ENCODE results near the gene GPR157. TPM values are rescaled to one million over a fixed set of nuclear protein-coding genes. Genes with fewer than 3 reads are reported as not detected.

GPR157 gene
- total and polyA plus RNA-seq, 4 donors = 3.7 to 29.3 (median 7.3) TPM

GRCh38 chr1:9065213-9065751 is 63.6 kb downstream of the GPR157 start:
- peak in 1 of 3 donors; percentile 49 for DNase-seq
- TF ChIP-seq CTCF (IDR thresholded peaks at IDR 0.05; ENCODE audit: control extremely low read depth, extremely low read depth) = no peak
- no peak overlapping the region for H3K4me3 ChIP-seq
- H3K9me3 ChIP-seq (ENCODE audit: control insufficient read depth in 4 of 4, insufficient read depth in 3 of 4, low read length in 3 of 4) = peaks cover 0 to 2% (median 0%) of the 10 kb centered on the region in 4 donors
- H3K4me1 ChIP-seq (ENCODE audit: control insufficient read depth in 5 of 5, insufficient read depth in 5 of 5, low read length in 5 of 5) = peaks cover under 1 to 32% (median 9%) of the 10 kb centered on the region in 5 donors
- H3K36me3 ChIP-seq (ENCODE audit: control insufficient read depth in 4 of 4, insufficient read depth in 4 of 4, low read length in 4 of 4) = no peaks in the 10 kb centered on the region
- H3K9ac ChIP-seq (ENCODE audit: insufficient read depth in 1 of 2, low read length in 2 of 2) = no peak overlapping the region
- H3K27ac ChIP-seq (ENCODE audit: low read depth in 1 of 2, low read length in 1 of 2) = no peak overlapping the region
- 43 to 50% methylated on average over 7 of the region's 7 CpGs for WGBS, 2 donors
- no peak for ATAC-seq (ENCODE audit: insufficient read depth, low FRiP score)
- no peaks in the 10 kb centered on the region for H3K27me3 ChIP-seq (ENCODE audit: control insufficient read depth in 3 of 3, insufficient read depth in 3 of 3, low read length in 2 of 3)

- Histone ChIP-seq H3K36me3 (ENCODE audit: control insufficient read depth in 4 of 4, insufficient read depth in 4 of 4, low read length in 4 of 4) (no peaks in the 10 kb centered on the region), H3K4me1 (ENCODE audit: control insufficient read depth in 5 of 5, insufficient read depth in 5 of 5, low read length in 5 of 5) (peaks cover 0 to 18% (median 4%) of the 10 kb centered on the region in 5 donors), H3K27ac (ENCODE audit: low read depth in 1 of 2, low read length in 1 of 2) (no peak overlapping the region), H3K9me3 (ENCODE audit: control insufficient read depth in 4 of 4, insufficient read depth in 3 of 4, low read length in 3 of 4) (peaks cover 0 to 2% (median 0%) of the 10 kb centered on the region in 4 donors), H3K9ac (ENCODE audit: insufficient read depth in 1 of 2, low read length in 2 of 2) (no peak overlapping the region), H3K4me3 (no peak overlapping the region), H3K27me3 (ENCODE audit: control insufficient read depth in 3 of 3, insufficient read depth in 3 of 3, low read length in 2 of 3) (no peaks in the 10 kb centered on the region)
- TF ChIP-seq CTCF (IDR thresholded peaks at IDR 0.05; ENCODE audit: control extremely low read depth, extremely low read depth) = no peak
- no peak for ATAC-seq (ENCODE audit: insufficient read depth, low FRiP score)
- DNase-seq = no peak
- 75 to 83% methylated on average over 5 of the region's 5 CpGs for WGBS, 2 donors
These were observed 66.1 kb downstream of the GPR157 start for GRCh38 chr1:9062846-9063245.

DNA sequence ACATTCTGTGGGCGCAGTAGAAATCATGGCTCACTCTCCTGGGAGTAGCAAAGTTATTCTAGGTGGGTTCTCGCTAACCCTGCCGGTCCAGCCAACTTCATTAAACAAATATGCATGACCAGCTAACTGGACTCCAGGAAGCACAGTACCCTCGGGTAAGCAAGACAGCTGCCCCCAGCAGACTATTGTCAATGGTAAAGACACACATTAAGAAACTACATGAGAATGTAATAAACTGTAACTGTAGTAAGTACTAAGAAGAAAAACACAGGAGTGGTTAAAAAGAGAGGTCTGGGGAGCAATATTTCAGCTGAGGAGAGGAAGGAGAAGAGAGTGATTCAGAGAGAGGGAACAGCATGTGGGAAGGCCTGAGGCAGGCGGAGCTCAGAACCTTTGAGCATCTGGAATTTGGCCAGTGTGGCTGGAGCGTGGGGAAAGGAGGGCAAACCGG is 66.9 kb downstream of the GPR157 start:
- Histone ChIP-seq H3K9ac (ENCODE audit: insufficient read depth in 1 of 2, low read length in 2 of 2) (no peak overlapping the region), H3K4me3 (no peak overlapping the region), H3K36me3 (ENCODE audit: control insufficient read depth in 4 of 4, insufficient read depth in 4 of 4, low read length in 4 of 4) (no peaks in the 10 kb centered on the region), H3K27ac (ENCODE audit: low read depth in 1 of 2, low read length in 1 of 2) (no peak overlapping the region), H3K27me3 (ENCODE audit: control insufficient read depth in 3 of 3, insufficient read depth in 3 of 3, low read length in 2 of 3) (no peaks in the 10 kb centered on the region), H3K4me1 (ENCODE audit: control insufficient read depth in 5 of 5, insufficient read depth in 5 of 5, low read length in 5 of 5) (peaks cover 0 to 16% (median 4%) of the 10 kb centered on the region in 5 donors), H3K9me3 (ENCODE audit: control insufficient read depth in 4 of 4, insufficient read depth in 3 of 4, low read length in 3 of 4) (peaks cover 0 to under 1% (median 0%) of the 10 kb centered on the region in 4 donors)
- no peak for TF ChIP-seq CTCF (IDR thresholded peaks at IDR 0.05; ENCODE audit: control extremely low read depth, extremely low read depth)
- DNase-seq = no peak
- 54 to 82% methylated on average over 7 of the region's 7 CpGs for WGBS, 2 donors
- ATAC-seq (ENCODE audit: insufficient read depth, low FRiP score) = no peak
